Glutamatergic neuron (in vitro differentiated cells): ENCODE measurements around the gene P2RX4. TPM values are rescaled to one million over a fixed set of nuclear protein-coding genes. Genes with fewer than 3 reads are reported as not detected.

Source experiments
- DNase-seq: peaks from one replicate; pipeline ENCODE4 v3.0.0; 2022
- H3K27ac Mint-ChIP-seq: one replicate; pipeline ENCODE4 v1.8.0; 2020; ENCODE audit warnings: mild to moderate bottlenecking, mixed read lengths, inconsistent platforms; ENCODE audit not compliant: unreplicated experiment
- H3K27me3 Mint-ChIP-seq: one replicate; pipeline ENCODE4 v1.8.0; 2020; ENCODE audit warnings: mild to moderate bottlenecking, moderate library complexity, mixed read lengths, inconsistent platforms; ENCODE audit not compliant: unreplicated experiment
- H3K36me3 Mint-ChIP-seq: one replicate; pipeline ENCODE4 v1.8.0; 2020; ENCODE audit warnings: mild to moderate bottlenecking, mixed read lengths, inconsistent platforms; ENCODE audit not compliant: unreplicated experiment
- H3K4me1 Mint-ChIP-seq: one replicate; pipeline ENCODE4 v1.8.0; 2020; ENCODE audit warnings: mild to moderate bottlenecking, low read depth, mixed read lengths, inconsistent platforms; ENCODE audit not compliant: unreplicated experiment
- H3K4me3 Mint-ChIP-seq: one replicate; pipeline ENCODE4 v1.8.0; 2020; ENCODE audit warnings: mild to moderate bottlenecking, mixed read lengths, inconsistent platforms; ENCODE audit not compliant: unreplicated experiment
- H3K9me3 Mint-ChIP-seq: one replicate; pipeline ENCODE4 v1.8.0; 2020; ENCODE audit warnings: mild to moderate bottlenecking, moderate library complexity, mixed read lengths, inconsistent platforms; ENCODE audit not compliant: unreplicated experiment
- CTCF ChIP-seq: fragments of 200-600 bp; sonication (generic); IDR thresholded peaks from one replicate; pipeline ENCODE4 v1.5.0; 2021; ENCODE audit not compliant: partially characterized antibody, unreplicated experiment
- total RNA-seq: library from RNA; stranded (reverse); fragmentation: NEBNext Ultra II Directional; extraction: Animal tissue kit (Norgen Biotek cat#: 25700); gene quantifications from one replicate; pipeline ENCODE4 v1.2.1, GENCODE V29; 2021; ENCODE audit not compliant: unreplicated experiment

P2RX4 gene
- total RNA-seq, 1 donor from 2014 or later: 3.7 TPM

DNA sequence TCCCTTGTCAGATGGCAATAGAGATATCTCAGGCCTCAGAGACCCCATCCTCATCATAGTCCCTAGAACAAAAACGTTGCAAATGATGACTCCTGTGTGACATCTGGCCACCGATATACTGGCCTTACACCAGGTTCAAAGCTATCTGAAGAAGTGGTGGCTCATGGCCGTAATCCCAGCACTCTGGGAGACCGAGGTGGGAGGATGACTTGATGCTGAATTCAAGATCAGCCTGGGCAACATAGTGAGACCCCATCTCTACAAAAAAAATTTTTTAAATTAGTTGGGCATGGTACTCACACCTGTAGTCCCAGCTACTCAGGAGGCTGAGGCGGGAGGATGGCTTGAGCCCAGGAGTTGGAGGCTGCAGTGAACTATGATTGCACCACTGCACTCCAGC is 73.5 kb downstream of the P2RX4 start:
- Mint-ChIP-seq H3K9me3 (peaks cover 4% of the 10 kb centered on the region), H3K4me3 (no peak overlapping the region), H3K27ac (no peak overlapping the region), H3K4me1 (no peaks in the 10 kb centered on the region), H3K27me3 (peaks cover 5% of the 10 kb centered on the region), H3K36me3 (peaks cover 3% of the 10 kb centered on the region)
- no peak for DNase-seq
- TF ChIP-seq CTCF: no peak

Other genes with a start within 250 kb of the P2RX4 start
- gene HNF1A, start 231.6 kb upstream of the P2RX4 start, total RNA-seq: not detected
- 20.2 TPM for gene C12orf43, start 193.6 kb upstream of the P2RX4 start, total RNA-seq
- gene OASL, start 170.9 kb upstream of the P2RX4 start, total RNA-seq: not detected
- gene P2RX7, start 77.3 kb upstream of the P2RX4 start, total RNA-seq: not detected
- 50.2 TPM for gene CAMKK2, start 86.6 kb downstream of the P2RX4 start, total RNA-seq
- gene ANAPC5, start 142.3 kb downstream of the P2RX4 start, total RNA-seq: 86.0 TPM
- 63.7 TPM for gene RNF34, start 190.0 kb downstream of the P2RX4 start, total RNA-seq